22Rv1 (cell line): ENCODE data around the gene SLC11A1.
A peak's percentile ranks its signal among the peaks of the same experiment; 100 is the strongest.

Experiments
- H3K27ac ChIP-seq: fragments of 450-650 bp; 2 replicates; pipeline ENCODE4 v1.5.1; 2017
- CTCF ChIP-seq: fragments of 450-650 bp; IDR thresholded peaks from 2 replicates; pipeline ENCODE4 v1.5.1; 2017; ENCODE audit warnings: mild to moderate bottlenecking
- ZFX ChIP-seq: fragments of 450-650 bp; IDR thresholded peaks from 2 replicates; pipeline ENCODE4 v1.6.1; 2017; ENCODE audit warnings: antibody characterized with exemption, borderline replicate concordance

SLC11A1 gene

GRCh38 chr2:218366621-218367414 is 15.3 kb upstream of the SLC11A1 start:
- TF ChIP-seq CTCF (no peak), ZFX (no peak)
- H3K27ac ChIP-seq, result peak overlapping the region; percentile 60

- TF ChIP-seq CTCF (peak; percentile 28), ZFX (no peak)
- H3K27ac ChIP-seq, result peak overlapping the region; percentile 60
Measured at GRCh38 chr2:218367415-218368149, 14.5 kb upstream of the SLC11A1 start.

- TF ChIP-seq ZFX, result no peak
- TF ChIP-seq CTCF, result 0 out of 2 replicates have a peak, but pooled peaks have one; percentile 4
- H3K27ac ChIP-seq, result peak overlapping the region; percentile 60
Measured at GRCh38 chr2:218368150-218368528, 13.9 kb upstream of the SLC11A1 start.

- H3K27ac ChIP-seq, result no peak overlapping the region
- TF ChIP-seq CTCF (no peak), ZFX (no peak)
Measured at GRCh38 chr2:218368621-218369153, 13.4 kb upstream of the SLC11A1 start.

GRCh38 chr2:218369330-218369729 is 12.7 kb upstream of the SLC11A1 start:
- TF ChIP-seq ZFX, result no peak
- no peak for TF ChIP-seq CTCF
- H3K27ac ChIP-seq, result no peak overlapping the region

- TF ChIP-seq CTCF (no peak), ZFX (no peak)
- H3K27ac ChIP-seq, result no peak overlapping the region
Measured at GRCh38 chr2:218370410-218371063, 11.5 kb upstream of the SLC11A1 start.
